HG03342 (cell line): ENCODE data around the gene HTD2.

Source experiments
- ATAC-seq: cut with Tn5 transposase; IDR thresholded peaks from one replicate; pipeline ENCODE4 v1.9.1; 2021; ENCODE audit warnings: mild to moderate bottlenecking, moderate library complexity; ENCODE audit not compliant: unreplicated experiment

Gene HTD2

DNA sequence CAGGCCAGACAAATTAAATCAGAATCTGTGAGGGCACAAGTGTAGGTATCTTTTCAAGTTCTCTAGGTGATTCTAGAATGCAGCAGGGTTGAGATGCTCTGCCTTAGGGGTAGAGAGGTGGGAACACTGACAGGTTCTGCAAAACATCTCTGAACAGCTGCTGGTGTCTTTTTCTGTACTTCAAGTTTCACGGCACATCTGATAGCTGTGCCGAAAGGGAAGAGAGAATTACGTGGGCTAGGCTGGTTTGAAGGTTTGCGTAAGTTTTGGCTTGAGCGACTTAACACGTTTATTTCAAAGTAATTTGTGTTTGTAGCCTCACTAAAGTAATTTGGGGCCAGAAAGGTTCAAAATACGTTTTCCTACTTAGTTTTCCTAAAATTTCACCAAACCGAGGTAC is 48.9 kb downstream of the HTD2 start:
- no peak for ATAC-seq

DNA sequence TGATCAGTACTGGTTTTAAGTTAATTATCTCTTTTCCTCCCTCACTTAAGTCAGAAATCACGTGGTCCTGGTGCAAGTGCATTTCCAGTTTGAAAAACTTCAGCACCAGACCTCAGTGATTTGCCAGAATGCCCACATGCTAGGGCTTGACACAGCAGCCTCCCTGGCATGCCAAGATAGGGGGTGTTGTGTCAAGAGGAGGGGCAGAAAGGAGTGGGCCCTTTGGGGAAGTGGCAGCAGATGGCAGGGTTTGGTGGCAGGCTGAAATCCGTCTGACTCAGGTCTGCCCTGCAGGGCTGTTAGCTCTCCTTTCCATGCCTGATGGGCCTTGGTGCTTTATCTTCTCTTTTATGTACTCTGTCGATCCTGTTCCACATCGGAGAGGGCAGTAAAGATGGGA is 49.7 kb downstream of the HTD2 start:
- ATAC-seq: no peak

DNA sequence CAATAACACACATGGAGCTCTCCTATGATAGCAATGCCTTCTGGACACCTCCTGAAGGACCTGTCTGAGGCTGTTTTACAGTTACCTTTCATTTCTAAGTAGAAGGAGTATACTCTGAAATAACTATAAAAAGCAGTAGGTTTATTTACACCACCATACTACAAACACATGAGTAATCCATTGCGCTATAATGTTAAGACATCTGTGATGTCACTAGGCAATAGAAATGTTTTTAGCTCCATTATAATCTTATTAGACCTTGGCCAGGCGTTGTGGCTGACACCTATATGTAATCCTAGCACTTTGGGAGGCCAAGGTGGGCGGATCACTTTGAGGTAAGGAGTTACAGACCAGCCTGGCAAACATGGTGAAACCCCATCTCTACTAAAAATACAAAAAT is 51.1 kb downstream of the HTD2 start:
- ATAC-seq: no peak

GRCh38 chr3:58358092-58358491 is 51.8 kb downstream of the HTD2 start:
- no peak for ATAC-seq

DNA sequence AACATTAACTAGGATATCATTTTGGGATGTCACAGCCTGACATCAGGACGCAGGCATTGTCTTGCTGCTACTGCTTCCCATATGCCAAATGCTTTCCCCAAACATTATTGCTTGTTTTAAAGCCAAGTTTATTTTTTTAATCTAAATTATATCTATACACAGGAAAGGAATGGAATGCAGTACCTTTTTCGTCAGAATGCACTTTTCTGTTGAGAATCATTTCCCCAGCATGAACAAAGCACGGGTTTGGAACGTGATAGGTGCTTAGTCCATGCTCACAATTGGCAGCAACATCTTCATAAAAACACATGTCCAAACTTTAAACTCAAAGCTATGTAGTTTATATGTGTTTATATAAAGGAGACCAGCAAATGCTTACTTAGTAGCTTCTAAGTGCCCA is 52.5 kb downstream of the HTD2 start:
- ATAC-seq: no peak

GRCh38 chr3:58359621-58360020 is 53.3 kb downstream of the HTD2 start:
- ATAC-seq: no peak

- ATAC-seq: no peak
Measured at GRCh38 chr3:58361866-58362265, 55.5 kb downstream of the HTD2 start.

GRCh38 chr3:58366699-58367098 is 60.4 kb downstream of the HTD2 start:
- no peak for ATAC-seq

- ATAC-seq: no peak
Measured at GRCh38 chr3:58369038-58369437, 62.7 kb downstream of the HTD2 start.
